ENCODE measurements around the gene ABCA5. TPM values are rescaled to one million over a fixed set of nuclear protein-coding genes. Genes with fewer than 3 reads are reported as not detected.

The ABCA5 gene
- total and polyA plus RNA-seq, 10 of the 15 experiments (the other 5 are each of a cell fraction or from before 2014, with no cell fraction given) = 11.8 to 31.1 (median 18.1) TPM

DNA sequence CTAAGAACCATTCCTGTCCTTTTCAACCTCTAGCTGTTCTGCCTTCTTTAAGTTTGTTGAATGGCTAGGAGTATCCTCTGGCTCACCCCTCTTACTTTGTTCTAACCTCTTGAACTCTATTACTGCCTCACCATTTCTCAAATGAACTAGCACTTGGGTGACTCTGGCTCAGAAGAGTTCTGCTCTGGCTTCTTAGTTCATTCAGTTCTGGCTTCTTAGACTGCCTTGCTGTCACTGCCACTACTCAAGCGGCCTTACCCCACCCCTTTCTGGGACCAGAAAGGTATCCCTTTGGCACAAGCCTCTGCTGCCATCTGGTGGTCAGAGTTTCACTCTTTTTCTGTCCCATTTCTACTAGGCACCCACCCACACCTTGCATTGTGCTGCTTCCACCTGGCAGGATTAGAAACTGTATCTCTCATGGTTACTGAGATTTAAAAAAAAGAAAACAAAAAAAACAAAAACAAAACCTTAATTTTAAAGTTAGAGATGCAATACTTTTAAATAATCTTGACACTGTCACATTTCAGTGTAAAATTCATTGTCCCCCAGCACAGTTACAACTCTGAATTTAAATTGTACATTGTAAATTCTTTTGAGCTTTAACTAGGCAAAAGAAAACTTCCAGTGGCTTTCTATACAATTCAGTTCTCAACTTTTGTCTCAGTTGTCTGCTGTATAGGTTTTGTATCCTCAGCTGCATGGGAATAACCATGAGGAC is 91.4 kb downstream of the ABCA5 start:
- H3K4me1 ChIP-seq (ENCODE audit: control insufficient read depth, insufficient read depth, low read length) = peaks cover 4% of the 10 kb centered on the region; the same call in 1 of the 2 replicates
- no peaks in the 10 kb centered on the region for H4K20me1 ChIP-seq (ENCODE audit: control insufficient read depth, insufficient read depth)
- CTCF ChIA-PET = interaction anchor here (0.6 to 3.8 kb wide), 23 partner anchors 9 to 1106 kb away, joined by 3 to 54 read pairs (median 4); no protein-coding TSS in a partner anchor
- ATAC-seq (peak; percentile 100), FAIRE-seq (peak; percentile 80), DNase-seq (ENCODE audit: low read depth, low spot score) (peak; percentile 79)
- RAD21 ChIA-PET (ENCODE audit: unreplicated experiment) = interaction anchor here (0.6 to 2.0 kb wide), 15 partner anchors 9 to 463 kb away, joined by 3 to 11 read pairs (median 5); no protein-coding TSS in a partner anchor
- H3K79me2 ChIP-seq (ENCODE audit: control insufficient read depth, insufficient read depth, low read length) = no peaks in the 10 kb centered on the region
- WGBS (ENCODE audit: insufficient coverage, insufficient replicate concordance, low lambda C conversion rate, missing lambda C conversion rate) = 0% methylated on average over 1 of the region's 1 CpG
- 0 out of 2 replicates have a peak overlapping the region, but pooled peaks have one; percentile 27 for H3K27ac ChIP-seq (ENCODE audit: control insufficient read depth, insufficient read depth)
- SMC1A ChIA-PET (ENCODE audit: uncharacterized antibody, unreplicated experiment) = interaction anchor here (0.6 to 3.3 kb wide), 15 partner anchors 9 to 463 kb away, joined by 3 to 23 read pairs (median 4); no protein-coding TSS in a partner anchor
- no peak overlapping the region for H2AFZ ChIP-seq (ENCODE audit: control insufficient read depth, low read depth, low read length)
- H3K36me3 ChIP-seq (ENCODE audit: control insufficient read depth in 2 of 2, insufficient read depth in 2 of 2, low read length in 1 of 2) = no peaks in the 10 kb centered on the region
- no peak overlapping the region for H3K4me3 ChIP-seq
- no peak overlapping the region for H3K4me2 ChIP-seq (ENCODE audit: control insufficient read depth, insufficient read depth)
- peaks cover 8% of the 10 kb centered on the region for H3K9me3 ChIP-seq (replicated peaks; ENCODE audit: control insufficient read depth, insufficient read depth, low read length)
- no peaks in the 10 kb centered on the region for H3K27me3 ChIP-seq (replicated peaks in 1 of 2; ENCODE audit: control insufficient read depth in 2 of 2, insufficient read depth in 2 of 2, low read length in 1 of 2)
- H3K9ac ChIP-seq (ENCODE audit: control insufficient read depth, insufficient read depth, low read length) = no peak overlapping the region
- BruUV-seq (replicated peaks) = no TSS peak
- intact Hi-C loops (cut with micrococcal nuclease; ENCODE audit: unreplicated experiment) = loop anchor here (1.0 to 5.0 kb wide), 5 partner anchors 119 to 463 kb away; no protein-coding TSS in a partner anchor
- POLR2A ChIA-PET = interaction anchor here (0.7 to 1.0 kb wide), 3 partner anchors 9 to 463 kb away, joined by 3 read pairs; no protein-coding TSS in a partner anchor
- in situ Hi-C loops (cut with MboI) = no loop called here
- TF ChIP-seq EP300 (IDR thresholded peaks at IDR 0.05; ENCODE audit: borderline replicate concordance in 1 of 2, control insufficient read depth in 1 of 2, low read depth in 2 of 2, low read length in 2 of 2) = no peak
- 0 out of 2 replicates have a peak, but pooled peaks have one; percentile 45 for TF ChIP-seq YY1 (IDR thresholded peaks at IDR 0.05; ENCODE audit: low read depth, low read length)
- TF ChIP-seq HDGF (IDR thresholded peaks at IDR 0.05) = no peak
- TF ChIP-seq STAT3 (IDR thresholded peaks at IDR 0.05; ENCODE audit: low read depth, low read length) = no peak
- TF ChIP-seq, protein P1, sequence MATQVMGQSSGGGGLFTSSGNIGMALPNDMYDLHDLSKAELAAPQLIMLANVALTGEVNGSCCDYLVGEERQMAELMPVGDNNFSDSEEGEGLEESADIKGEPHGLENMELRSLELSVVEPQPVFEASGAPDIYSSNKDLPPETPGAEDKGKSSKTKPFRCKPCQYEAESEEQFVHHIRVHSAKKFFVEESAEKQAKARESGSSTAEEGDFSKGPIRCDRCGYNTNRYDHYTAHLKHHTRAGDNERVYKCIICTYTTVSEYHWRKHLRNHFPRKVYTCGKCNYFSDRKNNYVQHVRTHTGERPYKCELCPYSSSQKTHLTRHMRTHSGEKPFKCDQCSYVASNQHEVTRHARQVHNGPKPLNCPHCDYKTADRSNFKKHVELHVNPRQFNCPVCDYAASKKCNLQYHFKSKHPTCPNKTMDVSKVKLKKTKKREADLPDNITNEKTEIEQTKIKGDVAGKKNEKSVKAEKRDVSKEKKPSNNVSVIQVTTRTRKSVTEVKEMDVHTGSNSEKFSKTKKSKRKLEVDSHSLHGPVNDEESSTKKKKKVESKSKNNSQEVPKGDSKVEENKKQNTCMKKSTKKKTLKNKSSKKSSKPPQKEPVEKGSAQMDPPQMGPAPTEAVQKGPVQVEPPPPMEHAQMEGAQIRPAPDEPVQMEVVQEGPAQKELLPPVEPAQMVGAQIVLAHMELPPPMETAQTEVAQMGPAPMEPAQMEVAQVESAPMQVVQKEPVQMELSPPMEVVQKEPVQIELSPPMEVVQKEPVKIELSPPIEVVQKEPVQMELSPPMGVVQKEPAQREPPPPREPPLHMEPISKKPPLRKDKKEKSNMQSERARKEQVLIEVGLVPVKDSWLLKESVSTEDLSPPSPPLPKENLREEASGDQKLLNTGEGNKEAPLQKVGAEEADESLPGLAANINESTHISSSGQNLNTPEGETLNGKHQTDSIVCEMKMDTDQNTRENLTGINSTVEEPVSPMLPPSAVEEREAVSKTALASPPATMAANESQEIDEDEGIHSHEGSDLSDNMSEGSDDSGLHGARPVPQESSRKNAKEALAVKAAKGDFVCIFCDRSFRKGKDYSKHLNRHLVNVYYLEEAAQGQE (IDR thresholded peaks at IDR 0.05; ENCODE audit: low read depth, low read length) = no peak
- no peak for TF ChIP-seq NFIC (IDR thresholded peaks at IDR 0.05; ENCODE audit: low read depth, low read length)
- no peak for TF ChIP-seq JUNB (IDR thresholded peaks at IDR 0.05)
- TF ChIP-seq RAD21 (IDR thresholded peaks at IDR 0.05; ENCODE audit: insufficient read depth, low read depth, low read length) = peak; percentile 97
- TF ChIP-seq SMC3 (IDR thresholded peaks at IDR 0.05; ENCODE audit: borderline replicate concordance, low read length) = peak; percentile 93
- no peak for TF ChIP-seq KAT2A (conservative IDR thresholded peaks at IDR 0.05; ENCODE audit: control insufficient read depth, low read depth, low read length)
- TF ChIP-seq SREBF1 (IDR thresholded peaks at IDR 0.05; ENCODE audit: low read length) = no peak
- no peak for TF ChIP-seq FOXK2 (IDR thresholded peaks at IDR 0.05)
- TF ChIP-seq BACH1 (IDR thresholded peaks at IDR 0.05; ENCODE audit: borderline replicate concordance) = no peak
- peak; percentile 67; the same call in 1 of the 2 replicates for TF ChIP-seq SMARCA5 (IDR thresholded peaks at IDR 0.05)
- TF ChIP-seq, protein P2, sequence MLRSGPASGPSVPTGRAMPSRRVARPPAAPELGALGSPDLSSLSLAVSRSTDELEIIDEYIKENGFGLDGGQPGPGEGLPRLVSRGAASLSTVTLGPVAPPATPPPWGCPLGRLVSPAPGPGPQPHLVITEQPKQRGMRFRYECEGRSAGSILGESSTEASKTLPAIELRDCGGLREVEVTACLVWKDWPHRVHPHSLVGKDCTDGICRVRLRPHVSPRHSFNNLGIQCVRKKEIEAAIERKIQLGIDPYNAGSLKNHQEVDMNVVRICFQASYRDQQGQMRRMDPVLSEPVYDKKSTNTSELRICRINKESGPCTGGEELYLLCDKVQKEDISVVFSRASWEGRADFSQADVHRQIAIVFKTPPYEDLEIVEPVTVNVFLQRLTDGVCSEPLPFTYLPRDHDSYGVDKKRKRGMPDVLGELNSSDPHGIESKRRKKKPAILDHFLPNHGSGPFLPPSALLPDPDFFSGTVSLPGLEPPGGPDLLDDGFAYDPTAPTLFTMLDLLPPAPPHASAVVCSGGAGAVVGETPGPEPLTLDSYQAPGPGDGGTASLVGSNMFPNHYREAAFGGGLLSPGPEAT (IDR thresholded peaks at IDR 0.05; ENCODE audit: low read depth) = no peak
- TF ChIP-seq EZH2 (IDR thresholded peaks at IDR 0.05; ENCODE audit: borderline replicate concordance, control insufficient read depth, low read depth, low read length) = no peak
- TF ChIP-seq NBN (IDR thresholded peaks at IDR 0.05) = peak; percentile 35; the same call in 1 of the 2 replicates
- TF ChIP-seq ATF3 (IDR thresholded peaks at IDR 0.05; ENCODE audit: borderline replicate concordance, extremely low read depth, low read depth, low read length) = no peak

All from GM12878 (cell line).